ENCODE results near the gene KCNK15.

KCNK15 gene

GRCh38 chr20:44730441-44730840, 15.2 kb upstream of the KCNK15 start:
- no peak overlapping the region for H3K4me3 ChIP-seq (ENCODE audit: low read length)
- no peak for DNase-seq
- no peaks in the 10 kb centered on the region for H4K20me1 ChIP-seq (ENCODE audit: insufficient read depth, low read length)
- TF ChIP-seq CTCF (IDR thresholded peaks at IDR 0.05; ENCODE audit: low read length): no peak
- no peak for TF ChIP-seq EZH2 (optimal IDR thresholded peaks at IDR 0.05; ENCODE audit: low read depth, low read length)
- no peak for TF ChIP-seq EZH2phosphoT487 (IDR thresholded peaks at IDR 0.05; ENCODE audit: low read length)
- H3K9ac ChIP-seq (ENCODE audit: low read length): no peak overlapping the region
- no peaks in the 10 kb centered on the region for H3K9me2 ChIP-seq (replicated peaks; ENCODE audit: insufficient read depth, low read length)
- peaks cover 10% of the 10 kb centered on the region for H3F3A ChIP-seq (ENCODE audit: insufficient read depth, low read length)
- no peak overlapping the region for H2AFZ ChIP-seq (ENCODE audit: low read length)
- no peak overlapping the region for H3K4me2 ChIP-seq (ENCODE audit: low read depth, low read length)
- H3K4me1 ChIP-seq (ENCODE audit: low read length): peaks cover 9% of the 10 kb centered on the region; the same call in 1 of the 2 replicates
- H3K27ac ChIP-seq (ENCODE audit: low read length): no peak overlapping the region
- no peaks in the 10 kb centered on the region for H3K9me3 ChIP-seq (replicated peaks; ENCODE audit: insufficient read depth, low read length)
- no peaks in the 10 kb centered on the region for H3K79me2 ChIP-seq (ENCODE audit: low read length)
- H3K27me3 ChIP-seq (replicated peaks; ENCODE audit: insufficient read depth, low read length): peaks cover 30% of the 10 kb centered on the region; the same call in 1 of the 2 replicates
- H3K36me3 ChIP-seq (replicated peaks; ENCODE audit: insufficient read depth, low read length): no peaks in the 10 kb centered on the region

GRCh38 chr20:44731657-44732056, 14.0 kb upstream of the KCNK15 start:
- Histone ChIP-seq H2AFZ (ENCODE audit: low read length) (no peak overlapping the region), H3K4me1 (ENCODE audit: low read length) (peaks cover 9% of the 10 kb centered on the region; the same call in 1 of the 2 replicates), H3K4me2 (ENCODE audit: low read depth, low read length) (no peak overlapping the region), H3F3A (ENCODE audit: insufficient read depth, low read length) (peaks cover 10% of the 10 kb centered on the region), H3K9me2 (replicated peaks; ENCODE audit: insufficient read depth, low read length) (no peaks in the 10 kb centered on the region), H3K27me3 (replicated peaks; ENCODE audit: insufficient read depth, low read length) (peaks cover 27% of the 10 kb centered on the region; the same call in 1 of the 2 replicates), H3K9ac (ENCODE audit: low read length) (no peak overlapping the region), H3K4me3 (ENCODE audit: low read length) (no peak overlapping the region), H3K79me2 (ENCODE audit: low read length) (no peaks in the 10 kb centered on the region), H3K27ac (ENCODE audit: low read length) (no peak overlapping the region), H4K20me1 (ENCODE audit: insufficient read depth, low read length) (no peaks in the 10 kb centered on the region), H3K36me3 (replicated peaks; ENCODE audit: insufficient read depth, low read length) (no peaks in the 10 kb centered on the region), H3K9me3 (replicated peaks; ENCODE audit: insufficient read depth, low read length) (no peaks in the 10 kb centered on the region)
- TF ChIP-seq CTCF (IDR thresholded peaks at IDR 0.05; ENCODE audit: low read length) (no peak), EZH2 (optimal IDR thresholded peaks at IDR 0.05; ENCODE audit: low read depth, low read length) (no peak), EZH2phosphoT487 (IDR thresholded peaks at IDR 0.05; ENCODE audit: low read length) (no peak)
- no peak for DNase-seq

GRCh38 chr20:44732327-44732726, 13.3 kb upstream of the KCNK15 start:
- Histone ChIP-seq H3K9me2 (replicated peaks; ENCODE audit: insufficient read depth, low read length) (no peaks in the 10 kb centered on the region), H3F3A (ENCODE audit: insufficient read depth, low read length) (peaks cover 10% of the 10 kb centered on the region), H4K20me1 (ENCODE audit: insufficient read depth, low read length) (no peaks in the 10 kb centered on the region), H3K9ac (ENCODE audit: low read length) (no peak overlapping the region), H3K4me1 (ENCODE audit: low read length) (peaks cover 9% of the 10 kb centered on the region; the same call in 1 of the 2 replicates), H3K27ac (ENCODE audit: low read length) (no peak overlapping the region), H3K4me2 (ENCODE audit: low read depth, low read length) (no peak overlapping the region), H3K27me3 (replicated peaks; ENCODE audit: insufficient read depth, low read length) (peaks cover 24% of the 10 kb centered on the region; the same call in 1 of the 2 replicates), H3K4me3 (ENCODE audit: low read length) (no peak overlapping the region), H3K36me3 (replicated peaks; ENCODE audit: insufficient read depth, low read length) (no peaks in the 10 kb centered on the region), H2AFZ (ENCODE audit: low read length) (no peak overlapping the region), H3K9me3 (replicated peaks; ENCODE audit: insufficient read depth, low read length) (no peaks in the 10 kb centered on the region), H3K79me2 (ENCODE audit: low read length) (no peaks in the 10 kb centered on the region)
- TF ChIP-seq EZH2 (optimal IDR thresholded peaks at IDR 0.05; ENCODE audit: low read depth, low read length) (no peak), CTCF (IDR thresholded peaks at IDR 0.05; ENCODE audit: low read length) (no peak), EZH2phosphoT487 (IDR thresholded peaks at IDR 0.05; ENCODE audit: low read length) (no peak)
- DNase-seq: no peak

All from MM.1S (cell line).